Measurements from ENCODE around the gene ANXA4.

DNA sequence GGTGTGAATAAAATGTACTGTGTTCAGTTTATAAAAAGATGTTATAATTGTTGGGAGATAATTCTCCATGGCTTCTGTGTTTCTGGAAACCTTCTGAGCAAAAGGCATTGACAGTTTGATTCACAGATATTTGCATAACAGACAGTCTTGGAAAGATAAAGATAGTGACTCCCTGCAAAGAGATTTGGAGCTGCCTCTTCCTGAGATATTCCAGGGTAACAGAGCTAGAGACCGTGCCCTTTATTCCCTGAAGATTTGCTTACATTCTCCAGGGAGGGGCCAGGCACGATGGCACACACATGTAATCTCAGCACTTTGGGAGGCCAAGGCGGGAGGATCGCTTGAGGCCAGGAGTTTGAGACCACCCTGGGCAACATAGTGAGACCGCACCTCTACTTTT, 12.2 kb upstream of the ANXA4 start:
- TF ChIP-seq, protein P1, sequence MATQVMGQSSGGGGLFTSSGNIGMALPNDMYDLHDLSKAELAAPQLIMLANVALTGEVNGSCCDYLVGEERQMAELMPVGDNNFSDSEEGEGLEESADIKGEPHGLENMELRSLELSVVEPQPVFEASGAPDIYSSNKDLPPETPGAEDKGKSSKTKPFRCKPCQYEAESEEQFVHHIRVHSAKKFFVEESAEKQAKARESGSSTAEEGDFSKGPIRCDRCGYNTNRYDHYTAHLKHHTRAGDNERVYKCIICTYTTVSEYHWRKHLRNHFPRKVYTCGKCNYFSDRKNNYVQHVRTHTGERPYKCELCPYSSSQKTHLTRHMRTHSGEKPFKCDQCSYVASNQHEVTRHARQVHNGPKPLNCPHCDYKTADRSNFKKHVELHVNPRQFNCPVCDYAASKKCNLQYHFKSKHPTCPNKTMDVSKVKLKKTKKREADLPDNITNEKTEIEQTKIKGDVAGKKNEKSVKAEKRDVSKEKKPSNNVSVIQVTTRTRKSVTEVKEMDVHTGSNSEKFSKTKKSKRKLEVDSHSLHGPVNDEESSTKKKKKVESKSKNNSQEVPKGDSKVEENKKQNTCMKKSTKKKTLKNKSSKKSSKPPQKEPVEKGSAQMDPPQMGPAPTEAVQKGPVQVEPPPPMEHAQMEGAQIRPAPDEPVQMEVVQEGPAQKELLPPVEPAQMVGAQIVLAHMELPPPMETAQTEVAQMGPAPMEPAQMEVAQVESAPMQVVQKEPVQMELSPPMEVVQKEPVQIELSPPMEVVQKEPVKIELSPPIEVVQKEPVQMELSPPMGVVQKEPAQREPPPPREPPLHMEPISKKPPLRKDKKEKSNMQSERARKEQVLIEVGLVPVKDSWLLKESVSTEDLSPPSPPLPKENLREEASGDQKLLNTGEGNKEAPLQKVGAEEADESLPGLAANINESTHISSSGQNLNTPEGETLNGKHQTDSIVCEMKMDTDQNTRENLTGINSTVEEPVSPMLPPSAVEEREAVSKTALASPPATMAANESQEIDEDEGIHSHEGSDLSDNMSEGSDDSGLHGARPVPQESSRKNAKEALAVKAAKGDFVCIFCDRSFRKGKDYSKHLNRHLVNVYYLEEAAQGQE (IDR thresholded peaks at IDR 0.05): no peak
- TF ChIP-seq, protein P2, sequence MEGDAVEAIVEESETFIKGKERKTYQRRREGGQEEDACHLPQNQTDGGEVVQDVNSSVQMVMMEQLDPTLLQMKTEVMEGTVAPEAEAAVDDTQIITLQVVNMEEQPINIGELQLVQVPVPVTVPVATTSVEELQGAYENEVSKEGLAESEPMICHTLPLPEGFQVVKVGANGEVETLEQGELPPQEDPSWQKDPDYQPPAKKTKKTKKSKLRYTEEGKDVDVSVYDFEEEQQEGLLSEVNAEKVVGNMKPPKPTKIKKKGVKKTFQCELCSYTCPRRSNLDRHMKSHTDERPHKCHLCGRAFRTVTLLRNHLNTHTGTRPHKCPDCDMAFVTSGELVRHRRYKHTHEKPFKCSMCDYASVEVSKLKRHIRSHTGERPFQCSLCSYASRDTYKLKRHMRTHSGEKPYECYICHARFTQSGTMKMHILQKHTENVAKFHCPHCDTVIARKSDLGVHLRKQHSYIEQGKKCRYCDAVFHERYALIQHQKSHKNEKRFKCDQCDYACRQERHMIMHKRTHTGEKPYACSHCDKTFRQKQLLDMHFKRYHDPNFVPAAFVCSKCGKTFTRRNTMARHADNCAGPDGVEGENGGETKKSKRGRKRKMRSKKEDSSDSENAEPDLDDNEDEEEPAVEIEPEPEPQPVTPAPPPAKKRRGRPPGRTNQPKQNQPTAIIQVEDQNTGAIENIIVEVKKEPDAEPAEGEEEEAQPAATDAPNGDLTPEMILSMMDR (IDR thresholded peaks at IDR 0.05; ENCODE audit: low read depth, low read length, missing input control): no peak

Data from liver (tissue), 2 donors.